T-helper 17 cell (primary cell): ENCODE measurements around the gene DUSP22. TPM values are rescaled to one million over a fixed set of nuclear protein-coding genes. Genes with fewer than 3 reads are reported as not detected.

Experiments used
- ATAC-seq: fragments of 150-1000 bp; cut with Tn5 transposase; 2 replicates; pipeline ENCODE4 v1.10.0; 2021; ENCODE audit warnings: mild to moderate bottlenecking, moderate library complexity
- DNase-seq, 3 donors: peaks; one replicate each; pipeline versions ENCODE4 v3.0.0 to v3.0.0-alpha.2; 2020 to 2021
- H3K9me3 ChIP-seq: one replicate; pipeline ENCODE4 v1.7.0; 2013; ENCODE audit warnings: low read length, mild to moderate bottlenecking; ENCODE audit not compliant: control insufficient read depth, poor library complexity, severe bottlenecking
- H3K27ac Mint-ChIP-seq: one replicate; pipeline ENCODE4 v1.8.0; 2022; ENCODE audit warnings: mild to moderate bottlenecking, moderate library complexity, mixed read lengths
- H3K27me3 Mint-ChIP-seq: one replicate; pipeline ENCODE4 v1.8.0; 2022; ENCODE audit warnings: mixed read lengths
- H3K36me3 Mint-ChIP-seq: one replicate; pipeline ENCODE4 v1.8.0; 2022; ENCODE audit warnings: low read depth, mixed read lengths
- H3K4me1 Mint-ChIP-seq: one replicate; pipeline ENCODE4 v1.8.0; 2022; ENCODE audit warnings: mild to moderate bottlenecking, mixed read lengths
- H3K4me3 Mint-ChIP-seq: one replicate; pipeline ENCODE4 v1.8.0; 2022; ENCODE audit warnings: mild to moderate bottlenecking, moderate library complexity, mixed read lengths
- total RNA-seq, 4 donors: library from RNA in 2 of 4; stranded (reverse) in 2 of 4; gene quantifications; one replicate each; pipeline ENCODE4 v1.2.3 and lab custom pipeline; 2022 to 2026

DUSP22 gene
- total RNA-seq, 2 donors from 2014 or later, result 26.9 to 38.1 TPM

- Mint-ChIP-seq H3K27me3 (no peaks in the 10 kb centered on the region), H3K4me1 (peaks cover 2% of the 10 kb centered on the region), H3K36me3 (no peaks in the 10 kb centered on the region), H3K4me3 (no peak overlapping the region), H3K27ac (no peak overlapping the region)
- no peaks in the 10 kb centered on the region for H3K9me3 ChIP-seq
- ATAC-seq, result no peak
- DNase-seq, result no peak
These were observed 12.6 kb downstream of the DUSP22 start for GRCh38 chr6:304833-305370.

GRCh38 chr6:305371-306206 is 13.3 kb downstream of the DUSP22 start:
- ATAC-seq (no peak), DNase-seq (no peak)
- no peak overlapping the region for H3K4me3 Mint-ChIP-seq
- H3K36me3 Mint-ChIP-seq, result no peaks in the 10 kb centered on the region
- H3K27ac Mint-ChIP-seq, result no peak overlapping the region
- H3K9me3 ChIP-seq, result no peaks in the 10 kb centered on the region
- no peaks in the 10 kb centered on the region for H3K27me3 Mint-ChIP-seq
- peaks cover 2% of the 10 kb centered on the region for H3K4me1 Mint-ChIP-seq

GRCh38 chr6:306641-307061 is 14.4 kb downstream of the DUSP22 start:
- H3K27ac Mint-ChIP-seq, result no peak overlapping the region
- ATAC-seq (no peak), DNase-seq (no peak)
- no peak overlapping the region for H3K4me3 Mint-ChIP-seq
- H3K27me3 Mint-ChIP-seq, result no peaks in the 10 kb centered on the region
- H3K9me3 ChIP-seq, result no peaks in the 10 kb centered on the region
- H3K4me1 Mint-ChIP-seq, result peaks cover 2% of the 10 kb centered on the region
- no peaks in the 10 kb centered on the region for H3K36me3 Mint-ChIP-seq

- Mint-ChIP-seq H3K27ac (no peak overlapping the region), H3K27me3 (no peaks in the 10 kb centered on the region), H3K36me3 (no peaks in the 10 kb centered on the region), H3K4me1 (peaks cover 2% of the 10 kb centered on the region), H3K4me3 (no peak overlapping the region)
- H3K9me3 ChIP-seq, result no peaks in the 10 kb centered on the region
- DNase-seq (no peak), ATAC-seq (no peak)
These were observed 15.0 kb downstream of the DUSP22 start for GRCh38 chr6:307065-307814.

GRCh38 chr6:307874-308273 is 15.6 kb downstream of the DUSP22 start:
- H3K9me3 ChIP-seq, result no peaks in the 10 kb centered on the region
- Mint-ChIP-seq H3K4me1 (peaks cover 6% of the 10 kb centered on the region), H3K4me3 (no peak overlapping the region), H3K36me3 (no peaks in the 10 kb centered on the region), H3K27ac (no peak overlapping the region), H3K27me3 (no peaks in the 10 kb centered on the region)
- no peak for DNase-seq
- no peak for ATAC-seq

- H3K9me3 ChIP-seq, result no peaks in the 10 kb centered on the region
- ATAC-seq, result no peak
- Mint-ChIP-seq H3K4me3 (no peak overlapping the region), H3K36me3 (no peaks in the 10 kb centered on the region), H3K27ac (no peak overlapping the region), H3K4me1 (peaks cover 10% of the 10 kb centered on the region), H3K27me3 (no peaks in the 10 kb centered on the region)
- no peak for DNase-seq
These were observed 16.0 kb downstream of the DUSP22 start for GRCh38 chr6:308307-308706.

GRCh38 chr6:308768-309167 is 16.5 kb downstream of the DUSP22 start:
- DNase-seq (no peak), ATAC-seq (no peak)
- H3K27ac Mint-ChIP-seq, result no peak overlapping the region
- no peaks in the 10 kb centered on the region for H3K9me3 ChIP-seq
- no peak overlapping the region for H3K4me3 Mint-ChIP-seq
- no peaks in the 10 kb centered on the region for H3K27me3 Mint-ChIP-seq
- no peaks in the 10 kb centered on the region for H3K36me3 Mint-ChIP-seq
- peaks cover 12% of the 10 kb centered on the region for H3K4me1 Mint-ChIP-seq

GRCh38 chr6:309947-310346 is 17.7 kb downstream of the DUSP22 start:
- DNase-seq (no peak), ATAC-seq (no peak)
- no peaks in the 10 kb centered on the region for H3K36me3 Mint-ChIP-seq
- no peaks in the 10 kb centered on the region for H3K9me3 ChIP-seq
- H3K27me3 Mint-ChIP-seq, result no peaks in the 10 kb centered on the region
- peak overlapping the region; percentile 19 for H3K27ac Mint-ChIP-seq
- H3K4me1 Mint-ChIP-seq, result peaks cover 10% of the 10 kb centered on the region
- H3K4me3 Mint-ChIP-seq, result no peak overlapping the region

- Mint-ChIP-seq H3K27ac (no peak overlapping the region), H3K4me1 (peaks cover 10% of the 10 kb centered on the region), H3K4me3 (no peak overlapping the region)
These were observed 18.4 kb downstream of the DUSP22 start for GRCh38 chr6:310671-311070.

GRCh38 chr6:311679-312220 is 19.5 kb downstream of the DUSP22 start:
- no peaks in the 10 kb centered on the region for H3K9me3 ChIP-seq
- Mint-ChIP-seq H3K27me3 (no peaks in the 10 kb centered on the region), H3K27ac (no peak overlapping the region), H3K4me1 (peaks cover 10% of the 10 kb centered on the region), H3K36me3 (no peaks in the 10 kb centered on the region), H3K4me3 (no peak overlapping the region)
- DNase-seq (no peak), ATAC-seq (no peak)

More at GRCh38 chr6:310671-311070, 18.4 kb downstream of the DUSP22 start:
- H3K9me3 ChIP-seq, result no peaks in the 10 kb centered on the region
- Mint-ChIP-seq H3K27me3 (no peaks in the 10 kb centered on the region), H3K36me3 (no peaks in the 10 kb centered on the region)
- ATAC-seq (no peak), DNase-seq (no peak)

GRCh38 chr6:313087-313486 is 20.8 kb downstream of the DUSP22 start:
- no peaks in the 10 kb centered on the region for H3K9me3 ChIP-seq
- ATAC-seq (peak; percentile 59), DNase-seq (no peak)
- Mint-ChIP-seq H3K27me3 (no peaks in the 10 kb centered on the region), H3K4me1 (peaks cover 13% of the 10 kb centered on the region), H3K36me3 (no peaks in the 10 kb centered on the region), H3K27ac (peak overlapping the region; percentile 72), H3K4me3 (no peak overlapping the region)

GRCh38 chr6:313917-314316 is 21.6 kb downstream of the DUSP22 start:
- Mint-ChIP-seq H3K27me3 (no peaks in the 10 kb centered on the region), H3K4me1 (peaks cover 15% of the 10 kb centered on the region), H3K4me3 (no peak overlapping the region), H3K36me3 (no peaks in the 10 kb centered on the region), H3K27ac (no peak overlapping the region)
- DNase-seq (no peak), ATAC-seq (no peak)
- no peaks in the 10 kb centered on the region for H3K9me3 ChIP-seq

GRCh38 chr6:314377-314776 is 22.1 kb downstream of the DUSP22 start:
- H3K4me1 Mint-ChIP-seq, result peaks cover 19% of the 10 kb centered on the region
- H3K27ac Mint-ChIP-seq, result no peak overlapping the region
- no peaks in the 10 kb centered on the region for H3K27me3 Mint-ChIP-seq
- no peak overlapping the region for H3K4me3 Mint-ChIP-seq
- H3K36me3 Mint-ChIP-seq, result no peaks in the 10 kb centered on the region
- DNase-seq (no peak), ATAC-seq (no peak)
- H3K9me3 ChIP-seq, result no peaks in the 10 kb centered on the region
